Inflammatory macrophage treated with lipopolysaccharide for 1 hour (primary cell): ENCODE data around the gene TMEM183A.
"Not testable (repeated sequence)": the region's sequence is repeated elsewhere in the genome, so short reads cannot be mapped to it uniquely, and the experiment has no call there.

Source experiments
- DNase-seq, 2 donors: peaks; one replicate each; pipeline ENCODE4 v3.0.0-alpha.2; 2020 to 2022

The TMEM183A gene

DNA sequence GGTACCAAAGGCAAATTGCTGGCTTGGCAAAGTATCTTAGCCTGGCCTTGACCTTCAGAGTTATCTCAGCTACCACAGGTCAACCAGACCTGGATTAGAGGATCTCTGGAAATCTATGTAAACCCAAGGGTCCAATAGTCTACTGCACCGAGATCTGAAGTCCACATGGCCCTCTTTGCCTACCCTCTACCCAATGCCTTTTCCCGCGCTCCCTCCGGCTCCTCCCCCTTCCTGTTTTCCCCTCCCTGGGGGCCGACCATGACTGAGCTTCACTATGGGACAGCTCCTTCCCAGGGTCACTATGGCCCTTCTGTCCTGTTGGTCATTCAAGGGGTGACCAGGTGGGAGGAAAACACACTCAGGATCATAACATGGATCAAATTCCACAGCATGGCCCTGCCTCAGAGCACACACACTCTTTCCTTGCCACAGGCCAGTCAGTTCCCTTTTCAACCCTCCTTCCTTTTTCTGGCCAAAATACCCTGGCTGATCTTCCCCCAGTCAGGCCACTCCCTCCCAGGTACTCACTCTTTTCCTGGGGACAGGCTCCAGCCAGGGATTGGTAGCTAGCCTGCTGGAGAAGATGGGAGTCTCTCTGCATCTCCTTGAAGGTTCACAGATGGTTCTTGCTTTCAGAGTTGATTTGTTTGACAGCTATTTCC is 19.1 kb upstream of the TMEM183A start:
- DNase-seq, result no peak

DNA sequence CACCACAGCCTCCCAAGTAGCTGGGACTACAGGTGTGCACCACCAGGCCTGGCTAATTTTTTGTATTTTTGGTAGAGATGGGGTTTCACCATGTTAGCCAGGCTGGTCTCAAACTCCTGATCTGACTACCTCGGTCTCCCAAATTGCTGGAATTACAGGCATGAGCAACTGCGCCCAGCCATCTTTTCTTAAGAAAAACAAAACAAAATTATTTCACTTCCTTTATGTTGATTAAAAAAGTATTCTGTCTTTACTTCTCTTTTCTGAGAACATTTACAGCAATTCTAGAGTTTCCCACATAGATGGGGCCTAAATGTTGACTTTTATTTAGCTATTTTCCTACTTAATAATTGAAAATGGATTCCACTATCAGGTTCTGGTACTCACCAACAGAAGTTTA is 17.3 kb upstream of the TMEM183A start:
- DNase-seq, result peak; percentile 42

DNA sequence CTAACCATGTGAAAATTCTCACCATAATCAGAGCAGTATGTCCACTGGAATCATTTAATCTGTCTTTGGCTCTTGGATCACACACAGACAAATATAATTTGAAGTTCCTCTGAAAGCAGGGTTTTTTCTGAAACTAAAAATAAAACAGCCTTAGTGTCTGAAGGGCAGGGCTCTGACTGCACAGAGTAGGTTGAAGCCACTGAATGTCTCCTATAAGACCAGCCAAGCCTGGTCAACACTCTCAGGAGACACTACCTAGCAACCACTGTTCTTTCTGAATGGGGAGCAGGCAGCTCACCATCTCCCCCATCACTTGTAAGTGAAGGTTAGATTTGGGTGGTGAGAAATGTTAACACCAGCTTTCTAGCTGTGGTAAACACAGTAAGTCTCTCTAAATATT is 16.1 kb upstream of the TMEM183A start:
- DNase-seq, result no peak

- DNase-seq, result no peak
Measured at GRCh38 chr1:202994756-202995155, 12.4 kb upstream of the TMEM183A start.

GRCh38 chr1:202998836-202999750 is 8.1 kb upstream of the TMEM183A start:
- DNase-seq, result peak; percentile 54 to 95

GRCh38 chr1:203000217-203000944 is 6.8 kb upstream of the TMEM183A start:
- no peak for DNase-seq

DNA sequence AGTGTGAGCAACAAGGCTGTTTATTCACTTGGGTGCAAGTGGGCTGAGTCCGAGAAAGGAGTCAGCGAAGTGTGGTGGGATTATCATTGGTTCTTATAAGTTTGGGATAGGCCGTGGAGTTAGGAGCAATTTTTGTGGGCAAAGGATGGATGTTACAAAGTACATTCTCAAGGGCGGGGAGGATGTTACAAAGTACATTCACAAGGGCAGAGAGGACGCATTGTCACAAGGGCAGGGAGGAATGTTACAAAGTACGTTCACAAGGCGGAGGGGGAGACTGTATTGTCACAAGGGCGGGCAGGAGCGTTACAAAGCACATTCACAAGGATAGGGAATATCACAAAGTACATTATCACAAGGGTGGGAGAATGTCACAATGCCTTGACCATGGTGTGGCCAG is 5.2 kb upstream of the TMEM183A start:
- no peak for DNase-seq

GRCh38 chr1:203002951-203003350 is 4.2 kb upstream of the TMEM183A start:
- DNase-seq, result no peak

GRCh38 chr1:203005395-203006142 is 1.6 kb upstream of the TMEM183A start:
- DNase-seq, result peak; percentile 37 to 44

DNA sequence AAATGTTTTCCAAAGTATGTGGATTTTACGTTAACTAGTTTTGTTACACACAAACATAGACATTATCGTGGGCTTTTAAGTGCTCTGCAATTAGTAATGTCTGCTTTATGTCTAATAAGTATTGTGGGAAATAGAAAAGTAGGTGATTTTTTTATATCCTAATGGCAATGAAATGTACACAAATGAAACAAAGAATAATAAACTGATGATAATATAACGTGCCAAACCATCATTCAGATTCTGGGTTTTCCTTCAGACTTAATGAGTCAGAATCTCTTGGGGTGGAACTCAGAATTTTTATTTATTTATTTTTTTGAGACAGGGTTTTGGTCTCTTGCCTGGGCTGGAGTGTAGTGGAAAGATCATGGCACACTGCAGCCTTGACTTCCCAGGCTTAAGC is 2.0 kb downstream of the TMEM183A start:
- DNase-seq, result no peak

DNA sequence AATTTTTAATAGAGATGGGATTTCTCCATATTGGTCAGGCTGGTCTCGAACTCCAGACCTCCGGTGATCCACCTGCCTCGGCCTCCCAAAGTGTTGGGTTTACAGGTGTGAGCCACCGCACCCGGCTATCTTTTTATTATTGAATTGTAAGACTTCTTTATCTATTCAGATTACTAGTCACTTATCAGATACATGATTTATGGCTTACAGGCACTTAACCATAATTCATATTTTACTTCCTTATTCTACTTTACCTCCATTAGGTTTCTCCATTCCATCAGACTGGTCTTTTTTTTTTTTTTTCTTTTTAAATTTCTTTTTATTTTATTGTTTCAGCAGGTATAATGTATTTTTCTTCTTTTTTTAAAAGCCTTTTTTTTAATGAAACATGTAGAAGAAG is 4.4 kb downstream of the TMEM183A start:
- DNase-seq, result no peak

DNA sequence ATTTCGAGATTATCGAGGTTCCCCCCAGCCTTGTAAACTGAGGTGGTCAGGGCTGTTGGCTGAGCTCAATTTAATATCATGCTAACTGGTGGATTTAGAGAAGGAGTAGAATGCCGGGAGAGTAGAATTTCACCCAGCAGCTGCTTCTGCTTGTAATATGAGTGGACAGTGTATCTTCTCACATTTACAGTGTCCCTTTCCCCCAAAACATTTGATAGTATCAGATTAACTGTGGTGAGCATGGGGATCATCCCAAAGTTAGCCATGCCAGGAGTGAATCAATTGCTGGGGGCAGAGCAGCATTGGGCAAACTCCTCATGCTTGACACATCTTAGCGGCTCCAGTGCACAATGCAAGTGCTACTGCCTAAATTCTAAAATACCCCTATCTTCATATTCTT is 9.9 kb downstream of the TMEM183A start:
- DNase-seq, result no peak

- DNase-seq, result no peak
Measured at GRCh38 chr1:203017692-203018091, 10.5 kb downstream of the TMEM183A start.

DNA sequence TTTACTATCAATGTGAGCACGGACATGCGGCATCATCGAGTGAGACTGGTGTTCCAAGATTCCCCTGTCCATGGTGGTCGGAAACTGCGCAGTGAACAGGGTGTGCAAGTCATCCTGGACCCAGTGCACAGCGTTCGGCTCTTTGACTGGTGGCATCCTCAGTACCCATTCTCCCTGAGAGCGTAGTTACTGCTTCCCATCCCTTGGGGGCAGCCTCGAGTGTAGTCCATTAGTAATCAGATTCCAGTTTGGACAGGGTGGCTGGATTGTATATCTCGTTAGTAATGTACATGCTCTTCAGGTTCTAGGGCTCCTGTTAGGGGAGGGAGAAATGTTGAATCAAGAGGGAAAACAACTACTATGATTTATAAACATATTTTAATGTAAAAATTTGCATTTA is 15.7 kb downstream of the TMEM183A start:
- not testable (repeated sequence) for DNase-seq

DNA sequence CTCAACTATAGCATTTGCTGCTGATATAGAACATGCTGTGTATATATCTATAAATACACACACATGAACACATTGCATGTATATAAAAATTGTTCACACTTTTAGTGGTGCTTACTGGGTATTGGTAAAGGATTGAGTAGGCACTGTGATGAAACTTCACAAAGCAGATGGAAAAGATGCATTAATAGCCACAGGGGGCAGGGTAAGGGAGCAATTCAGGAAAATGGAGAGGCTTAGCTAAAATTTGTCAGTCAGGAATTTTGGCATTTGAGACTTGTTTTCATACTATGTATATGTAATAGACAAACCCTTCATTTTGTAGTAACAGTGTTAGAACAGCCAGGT is 18.5 kb downstream of the TMEM183A start:
- DNase-seq, result no peak

- DNase-seq, result peak; percentile 71 to 84
Measured at GRCh38 chr1:203026031-203026665, 19.0 kb downstream of the TMEM183A start, which contains the start of gene PPFIA4. Gene PPFIA4 (plus strand): TSS chr1:203026491. CDS start chr1:203039009, 12,518 bp downstream.

DNA sequence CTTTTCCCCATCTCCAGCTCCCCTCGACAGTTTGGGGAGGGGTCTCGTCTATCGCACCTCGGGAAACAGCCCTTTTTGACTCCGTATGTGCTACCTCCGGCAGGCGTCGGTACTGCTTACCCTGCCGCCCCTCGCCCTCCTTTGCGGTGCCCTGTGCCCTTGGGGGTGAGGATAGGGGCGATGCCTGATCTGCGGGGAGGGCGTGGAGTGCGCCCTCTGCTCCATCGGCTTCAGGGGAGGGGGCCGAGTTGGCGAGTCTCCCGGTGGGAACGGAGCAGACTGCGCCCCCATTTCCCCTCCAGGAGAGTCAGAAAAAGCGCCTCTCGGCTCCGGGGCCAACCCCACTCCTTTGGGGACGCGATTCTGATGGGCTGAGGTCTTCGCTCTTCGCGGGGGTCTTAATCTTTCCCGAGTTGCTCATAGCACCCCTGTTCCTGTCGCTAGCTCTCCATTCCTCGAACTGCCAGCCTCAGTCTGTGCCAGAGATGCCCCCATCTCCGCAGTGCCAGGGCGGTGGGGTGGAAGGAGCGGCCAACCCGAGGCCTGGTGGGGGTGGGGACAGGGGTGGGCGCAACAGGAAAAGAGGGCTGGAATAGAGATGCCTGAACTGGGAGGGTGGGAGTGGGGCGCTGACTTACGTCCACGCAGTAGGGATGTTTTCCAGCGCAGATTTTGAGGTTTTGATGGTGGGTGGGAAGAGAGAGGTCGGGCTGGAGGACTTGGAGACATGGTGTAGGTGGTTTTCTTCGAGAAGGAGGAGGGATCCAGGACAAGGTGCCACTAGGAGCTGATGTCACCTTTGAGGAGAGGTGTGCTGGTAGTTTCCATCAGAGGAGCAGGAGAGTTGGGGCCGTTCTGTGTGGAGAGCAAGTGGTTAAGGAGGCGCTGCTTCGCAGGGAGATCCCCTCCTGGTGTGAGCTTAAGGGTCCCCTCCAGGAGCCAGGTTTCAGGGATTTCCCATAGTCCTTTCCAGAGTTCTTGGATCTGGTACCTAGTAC is 19.8 kb downstream of the TMEM183A start:
- DNase-seq, result no peak

GRCh38 chr1:203028067-203028783 is 21.1 kb downstream of the TMEM183A start:
- no peak for DNase-seq

DNA sequence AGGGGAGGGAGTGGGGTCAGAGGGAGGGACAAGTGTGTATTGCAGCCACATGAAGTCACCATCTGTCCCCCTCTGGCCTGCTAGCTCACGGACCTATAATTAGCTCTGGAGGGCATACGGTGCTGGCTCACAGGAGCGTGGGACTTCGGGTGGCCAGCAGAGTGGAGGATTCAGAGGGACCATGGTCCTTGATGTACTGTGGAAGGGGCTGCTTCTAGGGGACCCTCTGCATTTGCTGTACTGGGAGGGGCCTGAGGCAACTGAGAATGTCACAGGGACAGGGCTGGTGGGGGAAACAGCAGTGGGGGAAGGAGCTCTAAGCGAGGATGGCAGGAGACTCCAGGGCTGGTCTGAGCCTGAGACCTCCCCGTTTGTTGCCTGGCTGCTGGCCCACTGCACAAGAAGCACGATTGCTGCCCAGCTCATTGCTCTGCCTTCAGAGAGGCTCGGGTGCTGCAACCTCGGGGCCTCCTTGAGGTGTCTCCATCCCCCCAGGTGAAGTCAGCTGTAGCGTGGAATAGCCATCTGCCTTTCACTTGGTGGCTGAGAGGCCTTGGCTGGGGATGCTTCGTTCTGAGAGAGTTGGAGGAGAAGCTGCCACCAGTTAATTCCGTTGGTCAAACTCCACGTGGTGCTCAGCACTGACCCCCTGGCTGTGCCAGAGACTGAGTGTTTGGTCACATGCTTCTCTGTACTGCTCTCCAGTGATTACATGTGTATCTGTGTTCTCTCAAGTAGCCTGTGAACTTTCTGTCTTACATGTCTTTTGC is 21.8 kb downstream of the TMEM183A start:
- DNase-seq, result no peak
